ENCODE measurements around the gene FAM210A. TPM values are rescaled to one million over a fixed set of nuclear protein-coding genes. Genes with fewer than 3 reads are reported as not detected.

FAM210A gene
- total RNA-seq (10 to 100 TPM in 3 of 5 donors, 1 to 10 TPM in 2; 1.4 to 35.0 (median 13.0) TPM), polyA plus RNA-seq (1 to 10 TPM; 3.4 to 4.0 (median 3.9) TPM)
- long read RNA-seq, donor 1, full-length matches to known transcripts, result 1 of 1 reads
- long read RNA-seq, donor 1, partial matches to known transcripts, result 0 of 1 reads
- long read RNA-seq, donor 1, other reads (novel, unspliced or antisense), result 0 of 1 reads
- long read RNA-seq, donor 2, full-length matches to known transcripts, result 3 of 3 reads
- long read RNA-seq, donor 2, partial matches to known transcripts, result 0 of 3 reads
- long read RNA-seq, donor 2, other reads (novel, unspliced or antisense), result 0 of 3 reads
- long read RNA-seq, donor 3, result 0 reads
- long read RNA-seq, donor 4, result 0 reads
- long read RNA-seq, donor 5, full-length matches to known transcripts, result 5 of 5 reads
- long read RNA-seq, donor 5, partial matches to known transcripts, result 0 of 5 reads
- long read RNA-seq, donor 5, other reads (novel, unspliced or antisense), result 0 of 5 reads
- long read RNA-seq, donor 6, full-length matches to known transcripts, result 6 of 6 reads
- long read RNA-seq, donor 6, partial matches to known transcripts, result 0 of 6 reads
- long read RNA-seq, donor 6, other reads (novel, unspliced or antisense), result 0 of 6 reads
- long read RNA-seq, donor 7, full-length matches to known transcripts, result 5 of 5 reads
- long read RNA-seq, donor 7, partial matches to known transcripts, result 0 of 5 reads
- long read RNA-seq, donor 7, other reads (novel, unspliced or antisense), result 0 of 5 reads
- long read RNA-seq, donor 8, full-length matches to known transcripts, result 6 of 6 reads
- long read RNA-seq, donor 8, partial matches to known transcripts, result 0 of 6 reads
- long read RNA-seq, donor 8, other reads (novel, unspliced or antisense), result 0 of 6 reads
- long read RNA-seq, donor 9, full-length matches to known transcripts, result 1 of 1 reads
- long read RNA-seq, donor 9, partial matches to known transcripts, result 0 of 1 reads
- long read RNA-seq, donor 9, other reads (novel, unspliced or antisense), result 0 of 1 reads
- long read RNA-seq, donor 10, full-length matches to known transcripts, result 2 of 2 reads
- long read RNA-seq, donor 10, partial matches to known transcripts, result 0 of 2 reads
- long read RNA-seq, donor 10, other reads (novel, unspliced or antisense), result 0 of 2 reads

GRCh38 chr18:13726232-13726971 is at the start of gene FAM210A, which contains the start of gene RNMT:
Gene FAM210A, minus strand, starts transcription at chr18:13726558. Its CDS starts 44,481 bp downstream, at chr18:13682077.
Gene RNMT, plus strand, starts transcription at chr18:13726673. Its CDS starts 4,845 bp downstream, at chr18:13731518.
- TF ChIP-seq POLR2AphosphoS5 (IDR thresholded peaks at IDR 0.05) (peak; percentile 93 to 99 (median 98)), EP300 (IDR thresholded peaks at IDR 0.05) (no peak), POLR2A (IDR thresholded peaks at IDR 0.05) (peak in 1 of 4 donors; percentile 24), CTCF (IDR thresholded peaks at IDR 0.05) (no peak)
- 0 to 1% (median 1%) methylated on average over 21 to 76 of the region's 76 CpGs for WGBS, 5 donors

GRCh38 chr18:13775058-13775457 is 48.7 kb upstream of the FAM210A start:
- no peaks in the 10 kb centered on the region for H3K27me3 ChIP-seq
- WGBS, 5 donors, result 64 to 71% (median 68%) methylated on average over 3 of the region's 3 CpGs
- intact Hi-C loops (cut with DNase I; ENCODE audit: low total_unique reads), result no loop called here
- H3K4me1 ChIP-seq, result no peaks in the 10 kb centered on the region
- H3K9me3 ChIP-seq, result peaks cover 0 to 9% (median 5%) of the 10 kb centered on the region in 4 donors
- DNase-seq, result no peak
- no peak overlapping the region for H3K27ac ChIP-seq
- no peak overlapping the region for H3K4me3 ChIP-seq
- TF ChIP-seq POLR2A (IDR thresholded peaks at IDR 0.05) (no peak), POLR2AphosphoS5 (IDR thresholded peaks at IDR 0.05) (no peak), EP300 (IDR thresholded peaks at IDR 0.05) (no peak), CTCF (IDR thresholded peaks at IDR 0.05) (no peak)
- no peaks in the 10 kb centered on the region for H3K36me3 ChIP-seq

More at GRCh38 chr18:13726232-13726971, at the start of gene FAM210A, which contains the start of gene RNMT:
- intact Hi-C loops (cut with DNase I; ENCODE audit: low total_unique reads), result no loop called here
- H3K27me3 ChIP-seq, result no peaks in the 10 kb centered on the region
- H3K9me3 ChIP-seq, result no peaks in the 10 kb centered on the region
- peaks cover 13 to 53% (median 39%) of the 10 kb centered on the region in 4 donors for H3K4me1 ChIP-seq
- no peaks in the 10 kb centered on the region for H3K36me3 ChIP-seq
- peak within 1 kb of the TSS; percentile 74 to 100 (median 98) for H3K4me3 ChIP-seq
- peak within 1 kb of the TSS; percentile 92 to 97 (median 94) for H3K27ac ChIP-seq
- peak; percentile 96 to 99 for DNase-seq

GRCh38 chr18:13762690-13763439 is 36.5 kb upstream of the FAM210A start:
- Histone ChIP-seq H3K9me3 (peaks cover 7 to 38% (median 23%) of the 10 kb centered on the region in 4 donors), H3K27me3 (no peaks in the 10 kb centered on the region), H3K4me1 (no peaks in the 10 kb centered on the region), H3K36me3 (peaks cover 16 to 79% (median 64%) of the 10 kb centered on the region in 4 donors), H3K27ac (no peak overlapping the region), H3K4me3 (no peak overlapping the region)
- WGBS, 5 donors, result 95 to 98% (median 96%) methylated on average over 3 of the region's 3 CpGs
- intact Hi-C loops (cut with DNase I; ENCODE audit: low total_unique reads), result no loop called here
- TF ChIP-seq CTCF (IDR thresholded peaks at IDR 0.05) (no peak), EP300 (IDR thresholded peaks at IDR 0.05) (no peak), POLR2A (IDR thresholded peaks at IDR 0.05) (no peak), POLR2AphosphoS5 (IDR thresholded peaks at IDR 0.05) (no peak)
- DNase-seq, result no peak

All from stomach (tissue), 19 donors.